ENCODE results near the gene SLC22A31.

Gene SLC22A31

GRCh38 chr16:89179148-89179484 is 21.2 kb downstream of the SLC22A31 start:
- DNase-seq (ENCODE audit: low read depth, low spot score): no peak

- DNase-seq (ENCODE audit: low read depth, low spot score): no peak
These were observed 21.7 kb downstream of the SLC22A31 start for GRCh38 chr16:89178453-89179147.

GRCh38 chr16:89177501-89177900 is 22.8 kb downstream of the SLC22A31 start:
- no peak for DNase-seq (ENCODE audit: low read depth, low spot score)

- DNase-seq (ENCODE audit: low read depth, low spot score): no peak
These were observed 23.6 kb downstream of the SLC22A31 start for GRCh38 chr16:89176717-89177116.

GRCh38 chr16:89176147-89176690 is 24.1 kb downstream of the SLC22A31 start:
- no peak for DNase-seq (ENCODE audit: low read depth, low spot score)

GRCh38 chr16:89175280-89176146 is 24.8 kb downstream of the SLC22A31 start:
- DNase-seq (ENCODE audit: low read depth, low spot score): no peak

- DNase-seq (ENCODE audit: low read depth, low spot score): no peak
These were observed 25.5 kb downstream of the SLC22A31 start for GRCh38 chr16:89174877-89175276.

- no peak for DNase-seq (ENCODE audit: low read depth, low spot score)
These were observed 26.1 kb downstream of the SLC22A31 start for GRCh38 chr16:89174055-89174827.

GRCh38 chr16:89173174-89173921 is 27.0 kb downstream of the SLC22A31 start:
- DNase-seq (ENCODE audit: low read depth, low spot score): no peak

- DNase-seq (ENCODE audit: low read depth, low spot score): no peak
These were observed 27.7 kb downstream of the SLC22A31 start for GRCh38 chr16:89172528-89173173.

GRCh38 chr16:89172171-89172527 is 28.2 kb downstream of the SLC22A31 start:
- DNase-seq (ENCODE audit: low read depth, low spot score): no peak

GRCh38 chr16:89171216-89172170 is 28.8 kb downstream of the SLC22A31 start, which contains the start of gene CDH15:
Gene CDH15 (plus strand): TSS chr16:89171748. CDS start chr16:89171832, 84 bp downstream.
- DNase-seq (ENCODE audit: low read depth, low spot score): no peak

- DNase-seq (ENCODE audit: low read depth, low spot score): no peak
These were observed 29.8 kb downstream of the SLC22A31 start for GRCh38 chr16:89170346-89171215.

GRCh38 chr16:89169778-89170177 is 30.6 kb downstream of the SLC22A31 start:
- no peak for DNase-seq (ENCODE audit: low read depth, low spot score)

- DNase-seq (ENCODE audit: low read depth, low spot score): no peak
These were observed 31.8 kb downstream of the SLC22A31 start for GRCh38 chr16:89168381-89169189.

GRCh38 chr16:89167425-89167941 is 32.9 kb downstream of the SLC22A31 start:
- DNase-seq (ENCODE audit: low read depth, low spot score): peak; percentile 64

- DNase-seq (ENCODE audit: low read depth, low spot score): no peak
These were observed 33.5 kb downstream of the SLC22A31 start for GRCh38 chr16:89166696-89167424.

Data from iPS DF 19.7 (cell line).